MM.1S (cell line): ENCODE results near the gene TRIM66.

ENCODE experiments used
- DNase-seq: peaks from one replicate; pipeline ENCODE4 v3.0.0-alpha.2; 2015
- H2AFZ ChIP-seq: fragments of 300-600 bp; sonication (generic); 2 replicates; pipeline ENCODE4 v1.6.0; 2016; ENCODE audit warnings: antibody characterized with exemption, low read length
- H3F3A ChIP-seq: fragments of 300-600 bp; sonication (generic); 2 replicates; pipeline ENCODE4 v1.6.1; 2016; ENCODE audit warnings: mild to moderate bottlenecking, antibody characterized with exemption, low read length, moderate library complexity, mixed read lengths; ENCODE audit not compliant: insufficient read depth
- H3K27ac ChIP-seq: fragments of 300-600 bp; sonication (generic); 2 replicates; pipeline ENCODE4 v1.5.1; 2016; ENCODE audit warnings: mild to moderate bottlenecking, low read length
- H3K27me3 ChIP-seq: fragments of 300-600 bp; sonication (generic); replicated peaks from 2 replicates; pipeline ENCODE4 v1.6.0; 2016; ENCODE audit warnings: low read length; ENCODE audit not compliant: insufficient read depth
- H3K36me3 ChIP-seq: fragments of 300-600 bp; sonication (generic); replicated peaks from 2 replicates; pipeline ENCODE4 v1.6.1; 2016; ENCODE audit warnings: mild to moderate bottlenecking, low read length, mixed read lengths; ENCODE audit not compliant: insufficient read depth
- H3K4me1 ChIP-seq: fragments of 300-600 bp; sonication (generic); 2 replicates; pipeline ENCODE4 v1.6.1; 2016; ENCODE audit warnings: low read length, mixed read lengths
- H3K4me2 ChIP-seq: fragments of 300-600 bp; sonication (generic); 2 replicates; pipeline ENCODE4 v1.6.0; 2016; ENCODE audit warnings: low read depth, low read length
- H3K4me3 ChIP-seq: fragments of 300-600 bp; sonication (generic); 2 replicates; pipeline ENCODE4 v1.5.1; 2016; ENCODE audit warnings: low read length, mixed read lengths
- H3K79me2 ChIP-seq: fragments of 300-600 bp; sonication (generic); 2 replicates; pipeline ENCODE4 v1.6.1; 2016; ENCODE audit warnings: mixed run types, low read length, mixed read lengths
- H3K9ac ChIP-seq: fragments of 300-600 bp; sonication (generic); 2 replicates; pipeline ENCODE4 v1.6.1; 2016; ENCODE audit warnings: low read length, mixed read lengths
- H3K9me2 ChIP-seq: fragments of 300-600 bp; sonication (generic); replicated peaks from 2 replicates; pipeline ENCODE4 v1.6.1; 2016; ENCODE audit warnings: mild to moderate bottlenecking, low read length, mixed read lengths; ENCODE audit not compliant: insufficient read depth
- H3K9me3 ChIP-seq: fragments of 300-600 bp; sonication (generic); replicated peaks from 2 replicates; pipeline ENCODE4 v1.6.1; 2016; ENCODE audit warnings: mild to moderate bottlenecking, low read length, mixed read lengths; ENCODE audit not compliant: insufficient read depth
- H4K20me1 ChIP-seq: fragments of 300-600 bp; sonication (generic); 2 replicates; pipeline ENCODE4 v1.6.1; 2016; ENCODE audit warnings: mild to moderate bottlenecking, low read length, moderate library complexity, mixed read lengths; ENCODE audit not compliant: insufficient read depth
- EZH2 ChIP-seq: fragments of 300-600 bp; sonication (generic); optimal IDR thresholded peaks from 2 replicates; pipeline ENCODE3; 2017; ENCODE audit warnings: low read depth, mild to moderate bottlenecking, antibody characterized with exemption, low read length, mixed read lengths
- EZH2phosphoT487 ChIP-seq: fragments of 300-600 bp; sonication (generic); IDR thresholded peaks from 2 replicates; pipeline ENCODE4 v1.6.1; 2018; ENCODE audit warnings: antibody characterized with exemption, low read length
- TF ChIP-seq, protein P1 (sequence below): fragments of 300-600 bp; sonication (generic); IDR thresholded peaks from 2 replicates; pipeline ENCODE4 v1.5.1; 2016; ENCODE audit warnings: antibody characterized with exemption, low read length, mixed read lengths

Gene TRIM66

DNA sequence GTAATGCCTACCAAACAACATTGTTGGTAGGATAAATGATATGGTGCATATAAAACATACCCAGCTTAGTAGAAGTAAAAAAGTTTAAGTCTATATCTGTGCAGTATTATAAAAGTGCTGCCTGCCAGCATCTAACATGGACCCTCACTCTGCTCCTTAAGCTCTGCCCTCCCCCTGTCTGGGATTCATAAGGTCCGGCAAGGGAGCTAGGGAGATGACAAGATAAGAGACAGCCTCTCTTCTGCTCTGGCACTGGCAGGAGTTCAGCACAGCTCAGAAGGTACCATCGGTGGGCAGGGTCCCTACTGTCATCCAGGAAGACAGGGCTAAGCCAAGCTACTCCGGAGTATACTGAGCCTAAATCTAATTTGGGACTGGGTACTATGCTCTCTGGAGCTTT, 42.8 kb downstream of the TRIM66 start:
- H3K9me2 ChIP-seq, result no peaks in the 10 kb centered on the region
- no peak for DNase-seq

DNA sequence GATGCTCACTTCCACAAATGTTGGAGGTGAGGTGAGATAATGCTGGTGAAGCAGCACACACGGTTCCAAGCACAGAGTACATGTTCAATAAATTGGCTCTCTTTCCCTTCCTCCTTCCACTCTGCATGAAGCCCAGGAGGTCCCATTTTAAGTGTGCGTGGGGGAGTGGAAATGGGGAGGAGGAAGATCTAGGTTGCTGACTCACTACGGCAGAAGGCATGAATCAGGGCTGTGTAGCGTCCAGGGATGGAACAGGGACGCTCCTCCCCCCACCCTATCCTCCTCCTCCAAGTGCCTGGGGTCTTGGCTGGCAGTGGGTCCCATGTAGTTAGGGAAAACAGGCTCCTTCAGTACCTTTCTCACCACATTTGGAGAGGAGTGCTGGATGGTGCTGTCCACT, 44.2 kb downstream of the TRIM66 start:
- no peaks in the 10 kb centered on the region for H3K9me3 ChIP-seq
- no peaks in the 10 kb centered on the region for H3K9me2 ChIP-seq
- H3K4me1 ChIP-seq, result peaks cover 54% of the 10 kb centered on the region
- H3K9ac ChIP-seq, result no peak overlapping the region
- TF ChIP-seq EZH2phosphoT487 (no peak), EZH2 (no peak)
- TF ChIP-seq, protein P1, sequence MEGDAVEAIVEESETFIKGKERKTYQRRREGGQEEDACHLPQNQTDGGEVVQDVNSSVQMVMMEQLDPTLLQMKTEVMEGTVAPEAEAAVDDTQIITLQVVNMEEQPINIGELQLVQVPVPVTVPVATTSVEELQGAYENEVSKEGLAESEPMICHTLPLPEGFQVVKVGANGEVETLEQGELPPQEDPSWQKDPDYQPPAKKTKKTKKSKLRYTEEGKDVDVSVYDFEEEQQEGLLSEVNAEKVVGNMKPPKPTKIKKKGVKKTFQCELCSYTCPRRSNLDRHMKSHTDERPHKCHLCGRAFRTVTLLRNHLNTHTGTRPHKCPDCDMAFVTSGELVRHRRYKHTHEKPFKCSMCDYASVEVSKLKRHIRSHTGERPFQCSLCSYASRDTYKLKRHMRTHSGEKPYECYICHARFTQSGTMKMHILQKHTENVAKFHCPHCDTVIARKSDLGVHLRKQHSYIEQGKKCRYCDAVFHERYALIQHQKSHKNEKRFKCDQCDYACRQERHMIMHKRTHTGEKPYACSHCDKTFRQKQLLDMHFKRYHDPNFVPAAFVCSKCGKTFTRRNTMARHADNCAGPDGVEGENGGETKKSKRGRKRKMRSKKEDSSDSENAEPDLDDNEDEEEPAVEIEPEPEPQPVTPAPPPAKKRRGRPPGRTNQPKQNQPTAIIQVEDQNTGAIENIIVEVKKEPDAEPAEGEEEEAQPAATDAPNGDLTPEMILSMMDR, result no peak
- H3K36me3 ChIP-seq, result no peaks in the 10 kb centered on the region
- H3K27me3 ChIP-seq, result no peaks in the 10 kb centered on the region
- no peak overlapping the region for H3K4me2 ChIP-seq
- H4K20me1 ChIP-seq, result no peaks in the 10 kb centered on the region
- H3F3A ChIP-seq, result peaks cover 37% of the 10 kb centered on the region
- no peak overlapping the region for H3K27ac ChIP-seq
- H2AFZ ChIP-seq, result no peak overlapping the region
- DNase-seq, result no peak
- no peaks in the 10 kb centered on the region for H3K79me2 ChIP-seq
- H3K4me3 ChIP-seq, result no peak overlapping the region

More for the DNA sequence above, 42.8 kb downstream of the TRIM66 start:
- peaks cover 44% of the 10 kb centered on the region for H3K4me1 ChIP-seq
- no peak overlapping the region for H3K27ac ChIP-seq
- H3K27me3 ChIP-seq, result no peaks in the 10 kb centered on the region
- no peak overlapping the region for H3K4me3 ChIP-seq
- H4K20me1 ChIP-seq, result no peaks in the 10 kb centered on the region
- H3K9me3 ChIP-seq, result no peaks in the 10 kb centered on the region
- H3K9ac ChIP-seq, result no peak overlapping the region
- no peaks in the 10 kb centered on the region for H3K36me3 ChIP-seq
- no peaks in the 10 kb centered on the region for H3K79me2 ChIP-seq
- TF ChIP-seq EZH2, result no peak
- TF ChIP-seq EZH2phosphoT487, result no peak
- TF ChIP-seq, protein P1, result no peak
- H3F3A ChIP-seq, result peaks cover 28% of the 10 kb centered on the region
- no peak overlapping the region for H2AFZ ChIP-seq
- H3K4me2 ChIP-seq, result no peak overlapping the region

DNA sequence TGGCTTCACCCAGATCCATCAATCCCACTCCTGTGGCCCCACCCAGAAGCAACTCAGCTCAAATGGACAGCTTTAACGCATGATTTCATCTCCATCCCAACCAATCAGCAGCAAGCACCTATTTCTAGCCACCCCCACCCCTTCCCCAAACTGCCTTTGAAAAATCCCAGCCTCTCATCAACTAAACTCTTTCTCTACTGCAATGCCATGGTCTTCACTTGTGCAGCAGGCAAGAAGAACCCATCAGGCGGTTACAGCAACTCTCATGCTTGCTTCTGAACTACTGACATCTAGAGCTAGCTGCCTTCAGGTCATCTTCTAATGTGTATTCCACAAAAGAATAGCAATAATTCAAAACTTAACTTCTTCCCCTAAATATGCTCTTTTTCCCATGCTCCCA, 46.3 kb downstream of the TRIM66 start:
- Histone ChIP-seq H3K36me3 (no peaks in the 10 kb centered on the region), H3K9me2 (no peaks in the 10 kb centered on the region), H3K27me3 (no peaks in the 10 kb centered on the region), H3K9ac (no peak overlapping the region), H3K4me1 (peaks cover 53% of the 10 kb centered on the region), H3K79me2 (no peaks in the 10 kb centered on the region), H3F3A (peaks cover 37% of the 10 kb centered on the region), H3K4me3 (no peak overlapping the region), H3K9me3 (no peaks in the 10 kb centered on the region), H3K27ac (no peak overlapping the region), H2AFZ (no peak overlapping the region), H3K4me2 (no peak overlapping the region), H4K20me1 (no peaks in the 10 kb centered on the region)
- TF ChIP-seq EZH2 (no peak), EZH2phosphoT487 (no peak)
- TF ChIP-seq, protein P1, result no peak
- DNase-seq, result no peak
